ENCODE data around the gene HOXC13.
A peak's percentile ranks its signal among the peaks of the same experiment; 100 is the strongest.

HOXC13 gene

DNA sequence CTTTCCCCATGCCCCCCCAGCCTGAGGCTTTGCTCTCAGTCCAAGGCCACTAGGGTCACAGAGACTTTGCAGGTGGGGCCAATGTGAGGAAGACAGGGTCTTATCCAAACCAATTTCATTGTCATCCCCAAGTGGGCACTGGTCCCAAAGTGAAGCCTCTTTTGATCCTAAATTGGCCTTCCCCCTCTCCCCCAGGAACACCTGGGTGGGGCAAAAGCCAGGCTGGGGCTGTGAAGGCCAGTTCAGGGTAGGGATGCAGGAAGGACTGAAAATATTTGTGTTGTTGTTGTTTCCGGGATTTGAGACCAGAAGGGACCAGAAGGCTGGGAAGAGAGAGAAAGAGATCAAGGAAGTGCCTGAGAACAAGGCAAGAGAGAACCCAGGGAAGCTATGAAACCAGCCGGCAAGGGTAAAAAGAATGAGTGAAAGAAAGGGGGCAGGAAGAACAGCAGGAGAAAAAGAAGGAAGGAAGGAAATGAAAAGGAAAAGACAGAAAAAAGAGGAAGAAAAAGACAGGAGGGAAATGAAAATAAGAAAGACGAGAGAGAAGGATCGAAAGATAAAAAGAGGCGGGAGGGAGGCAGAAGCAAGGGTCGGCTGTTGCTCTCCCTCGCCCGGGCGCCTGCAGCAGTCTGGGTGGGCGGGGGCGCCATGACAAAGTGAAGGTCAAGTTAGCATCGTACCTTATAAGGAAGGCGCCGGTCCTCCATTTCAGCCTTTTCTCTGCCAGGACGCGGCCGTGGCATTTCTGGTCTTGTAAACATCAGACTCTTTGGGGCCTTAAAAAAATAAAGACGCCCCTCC is 26.9 kb downstream of the HOXC13 start:
- DNase-seq: no peak
- in situ Hi-C loops (cut with HindIII; ENCODE audit: low pct_ligation_motif_present, low pct_unique_long_range_greater_than_20kb, low sequenced_read_pairs): no loop called here

- in situ Hi-C loops (cut with HindIII; ENCODE audit: low pct_ligation_motif_present, low pct_unique_long_range_greater_than_20kb, low sequenced_read_pairs): no loop called here
- DNase-seq: no peak
Measured at GRCh38 chr12:53966085-53966384, 27.4 kb downstream of the HOXC13 start.

GRCh38 chr12:53966385-53967133 is 27.9 kb downstream of the HOXC13 start:
- DNase-seq: no peak
- in situ Hi-C loops (cut with HindIII; ENCODE audit: low pct_ligation_motif_present, low pct_unique_long_range_greater_than_20kb, low sequenced_read_pairs): no loop called here

- DNase-seq: no peak
- in situ Hi-C loops (cut with HindIII; ENCODE audit: low pct_ligation_motif_present, low pct_unique_long_range_greater_than_20kb, low sequenced_read_pairs): no loop called here
Measured at GRCh38 chr12:53967421-53967925, 28.8 kb downstream of the HOXC13 start.

- in situ Hi-C loops (cut with HindIII; ENCODE audit: low pct_ligation_motif_present, low pct_unique_long_range_greater_than_20kb, low sequenced_read_pairs): no loop called here
- no peak for DNase-seq
Measured at GRCh38 chr12:53968214-53969127, 29.8 kb downstream of the HOXC13 start.

DNA sequence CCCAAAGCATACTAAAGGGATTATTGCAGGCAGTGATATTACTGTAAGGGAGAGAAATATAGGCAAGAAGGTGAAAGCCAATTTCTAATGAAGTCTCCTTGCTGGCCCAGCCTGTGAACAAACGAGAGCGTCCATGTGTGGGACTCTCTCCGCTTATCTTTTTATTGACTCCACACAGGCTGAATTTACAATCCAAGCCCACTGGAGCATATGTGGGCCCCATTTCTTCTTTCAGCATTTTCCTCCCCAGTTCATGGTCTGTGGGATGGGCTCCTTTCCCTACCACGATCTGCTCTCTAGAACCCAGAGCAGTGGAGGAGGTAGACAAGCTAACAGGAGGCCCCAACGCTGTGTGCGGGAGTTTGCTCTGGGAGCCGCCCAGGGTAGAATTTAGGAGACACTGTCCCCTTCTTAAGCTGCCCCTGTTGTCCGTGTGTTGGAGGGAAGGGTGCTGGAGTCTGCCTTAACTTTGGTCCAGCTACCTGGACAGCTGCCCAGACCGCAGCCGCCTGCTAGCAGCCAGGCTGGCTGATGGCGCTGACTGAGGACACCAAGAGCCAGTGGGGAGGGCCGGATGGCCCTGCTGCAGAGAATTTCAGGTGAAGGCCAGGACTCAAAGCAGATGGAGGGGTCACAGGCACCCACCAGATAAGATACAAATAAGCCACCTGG is 31.1 kb downstream of the HOXC13 start:
- in situ Hi-C loops (cut with HindIII; ENCODE audit: low pct_ligation_motif_present, low pct_unique_long_range_greater_than_20kb, low sequenced_read_pairs): no loop called here
- no peak for DNase-seq

DNA sequence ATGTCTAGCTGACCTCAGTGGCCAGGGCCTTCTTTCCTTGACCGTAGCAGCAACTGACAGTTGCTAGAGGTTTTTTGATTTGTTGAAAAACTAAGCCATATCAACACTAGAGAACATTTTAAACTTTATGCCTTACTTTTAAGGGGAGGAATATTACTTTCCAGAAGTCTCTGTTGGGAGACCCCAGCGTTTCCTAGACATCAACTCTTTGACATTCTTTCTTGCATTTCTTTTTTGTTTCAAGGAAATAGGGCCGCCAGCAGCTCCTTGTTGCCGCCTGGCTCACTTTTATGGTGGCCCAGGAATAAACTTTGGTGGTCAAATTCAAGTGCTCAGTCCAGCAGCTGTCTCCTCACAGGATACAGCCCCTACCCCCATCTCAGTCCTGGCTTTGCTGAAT is 31.8 kb downstream of the HOXC13 start:
- in situ Hi-C loops (cut with HindIII; ENCODE audit: low pct_ligation_motif_present, low pct_unique_long_range_greater_than_20kb, low sequenced_read_pairs): no loop called here
- no peak for DNase-seq

GRCh38 chr12:53971129-53971528 is 32.5 kb downstream of the HOXC13 start:
- DNase-seq: no peak
- in situ Hi-C loops (cut with HindIII; ENCODE audit: low pct_ligation_motif_present, low pct_unique_long_range_greater_than_20kb, low sequenced_read_pairs): no loop called here

- in situ Hi-C loops (cut with HindIII; ENCODE audit: low pct_ligation_motif_present, low pct_unique_long_range_greater_than_20kb, low sequenced_read_pairs): no loop called here
- DNase-seq: no peak
Measured at GRCh38 chr12:53971686-53972085, 33.1 kb downstream of the HOXC13 start.

GRCh38 chr12:53972152-53972702 is 33.6 kb downstream of the HOXC13 start:
- in situ Hi-C loops (cut with HindIII; ENCODE audit: low pct_ligation_motif_present, low pct_unique_long_range_greater_than_20kb, low sequenced_read_pairs): no loop called here

GRCh38 chr12:53972722-53973235 is 34.1 kb downstream of the HOXC13 start, which contains the start of gene HOXC11:
TSS of gene HOXC11 (plus strand) at chr12:53973126. CDS start at chr12:53973242, 116 bp downstream.
- in situ Hi-C loops (cut with HindIII; ENCODE audit: low pct_ligation_motif_present, low pct_unique_long_range_greater_than_20kb, low sequenced_read_pairs): no loop called here
- DNase-seq: no peak

More at GRCh38 chr12:53972152-53972702, 33.6 kb downstream of the HOXC13 start:
- no peak for DNase-seq

DNA sequence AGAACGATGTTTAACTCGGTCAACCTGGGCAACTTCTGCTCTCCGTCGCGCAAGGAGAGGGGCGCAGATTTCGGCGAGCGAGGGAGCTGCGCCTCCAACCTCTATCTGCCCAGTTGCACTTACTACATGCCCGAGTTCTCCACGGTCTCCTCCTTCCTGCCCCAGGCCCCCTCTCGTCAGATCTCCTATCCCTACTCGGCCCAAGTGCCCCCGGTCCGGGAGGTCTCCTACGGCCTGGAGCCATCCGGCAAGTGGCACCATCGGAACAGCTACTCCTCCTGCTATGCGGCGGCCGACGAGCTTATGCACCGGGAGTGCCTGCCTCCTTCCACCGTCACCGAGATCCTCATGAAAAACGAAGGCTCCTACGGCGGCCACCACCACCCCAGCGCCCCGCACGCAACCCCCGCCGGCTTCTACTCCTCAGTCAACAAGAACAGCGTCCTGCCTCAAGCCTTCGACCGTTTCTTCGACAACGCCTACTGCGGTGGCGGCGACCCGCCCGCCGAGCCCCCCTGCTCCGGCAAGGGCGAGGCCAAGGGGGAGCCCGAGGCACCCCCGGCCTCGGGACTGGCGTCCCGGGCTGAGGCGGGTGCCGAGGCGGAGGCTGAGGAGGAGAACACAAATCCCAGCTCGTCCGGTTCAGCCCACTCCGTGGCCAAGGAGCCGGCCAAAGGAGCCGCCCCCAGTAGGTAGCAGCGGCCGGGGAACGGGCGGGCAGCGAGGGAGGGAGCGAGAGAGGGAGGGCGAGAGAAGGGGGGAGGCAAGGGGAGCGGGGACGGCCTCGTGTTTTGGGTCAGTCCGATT is 34.8 kb downstream of the HOXC13 start:
- in situ Hi-C loops (cut with HindIII; ENCODE audit: low pct_ligation_motif_present, low pct_unique_long_range_greater_than_20kb, low sequenced_read_pairs): no loop called here
- DNase-seq: peak; percentile 70

DNA sequence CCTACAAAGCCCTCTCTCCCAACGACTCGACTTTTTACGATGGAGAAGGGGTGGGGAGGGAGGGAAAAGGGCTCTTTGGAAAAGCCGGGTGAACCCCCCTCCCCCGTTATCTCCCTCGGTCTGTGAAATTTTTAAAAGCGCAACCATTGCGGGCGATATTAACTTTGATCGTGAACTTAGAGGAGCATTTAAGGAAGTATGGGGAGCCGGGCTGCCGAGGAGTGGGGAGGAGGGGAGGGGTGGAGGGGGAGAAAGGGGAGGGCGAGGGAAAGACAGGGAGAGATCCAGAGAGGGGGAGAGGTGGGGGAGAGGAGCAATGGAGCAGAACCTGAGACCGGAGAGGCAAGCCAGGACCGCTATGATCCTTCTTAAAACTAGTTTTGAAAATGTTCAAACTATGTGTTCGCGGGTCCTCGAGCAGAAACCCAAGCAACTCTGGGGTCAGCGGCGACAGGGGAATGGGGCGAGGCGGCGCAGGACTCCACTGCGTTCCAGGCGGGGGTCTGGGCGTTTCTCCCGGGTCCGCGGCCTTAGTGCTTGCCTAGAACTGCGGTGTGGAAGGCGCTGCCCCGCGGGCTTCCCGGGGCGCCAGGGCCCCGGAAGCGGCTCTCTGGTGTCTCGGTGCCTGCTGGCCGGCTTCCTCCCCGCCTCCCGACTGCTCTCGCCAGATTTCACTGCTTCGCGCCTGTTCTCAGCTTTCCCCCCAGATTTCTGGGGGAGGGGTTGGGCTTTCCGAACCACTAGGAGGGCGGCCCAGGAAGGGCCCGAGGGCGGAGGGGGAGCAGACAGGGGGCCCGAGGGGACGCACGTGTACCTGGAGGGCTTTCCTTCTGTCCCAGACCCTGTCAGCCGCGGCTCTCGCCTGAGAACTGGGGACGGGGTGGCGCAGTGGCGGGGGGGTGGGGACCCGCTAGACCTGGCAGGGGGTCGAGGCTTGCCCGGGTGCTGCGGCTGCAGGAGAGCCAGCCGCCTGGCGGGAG is 35.7 kb downstream of the HOXC13 start, which contains the start of gene HOTAIR:
HOTAIR (minus strand) TSS at position 871 of the 980 bp plus-strand sequence.
- DNase-seq: peak; percentile 76

GRCh38 chr12:53975064-53975471 is 36.4 kb downstream of the HOXC13 start:
- DNase-seq: peak; percentile 18
- in situ Hi-C loops (cut with HindIII; ENCODE audit: low pct_ligation_motif_present, low pct_unique_long_range_greater_than_20kb, low sequenced_read_pairs): no loop called here

More for the DNA sequence above, 35.7 kb downstream of the HOXC13 start, which contains the start of gene HOTAIR:
- in situ Hi-C loops (cut with HindIII; ENCODE audit: low pct_ligation_motif_present, low pct_unique_long_range_greater_than_20kb, low sequenced_read_pairs): no loop called here

DNA sequence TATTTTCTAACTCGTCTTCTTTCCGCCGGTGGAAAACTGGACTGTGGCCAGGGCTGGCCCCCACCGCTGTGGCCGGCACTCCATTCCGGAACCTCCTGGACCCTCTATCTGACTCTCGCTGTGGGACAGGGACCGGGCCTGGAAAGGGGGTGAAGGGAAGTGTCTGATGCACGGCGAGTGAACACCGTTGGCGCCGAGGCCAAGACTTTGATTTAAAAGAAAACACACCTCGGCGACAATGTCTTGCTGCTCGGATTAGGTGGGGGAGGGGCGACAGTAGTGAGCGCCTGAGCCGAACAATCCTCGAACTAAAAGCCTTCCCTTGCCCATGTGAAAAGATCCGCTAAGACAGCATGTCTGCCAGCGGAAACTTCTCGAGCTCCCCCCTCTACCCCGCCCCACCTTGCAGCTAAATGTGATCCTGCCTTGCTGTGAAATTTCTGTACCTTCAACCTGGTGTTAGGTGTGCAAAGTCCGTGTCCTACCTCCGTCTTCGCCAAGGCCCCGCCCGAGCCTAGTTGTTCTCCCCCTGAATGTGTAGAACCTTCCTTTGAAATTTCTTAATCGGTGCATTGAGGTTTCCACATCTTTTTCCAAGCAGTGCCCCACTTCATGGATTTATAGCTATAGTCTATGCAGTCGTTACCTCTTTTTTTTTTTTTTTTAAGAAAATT is 37.0 kb downstream of the HOXC13 start:
- no peak for DNase-seq
- in situ Hi-C loops (cut with HindIII; ENCODE audit: low pct_ligation_motif_present, low pct_unique_long_range_greater_than_20kb, low sequenced_read_pairs): no loop called here

Data from ACHN (cell line).